H1 (cell line): ENCODE results near the gene SH3PXD2A. TPM values are rescaled to one million over a fixed set of nuclear protein-coding genes. Genes with fewer than 3 reads are reported as not detected.

Experiments
- CTCF ChIA-PET: fragments of 300-600 bp; sonication (Branson Sonifier 250); formaldehyde crosslinking; loops from one replicate; lab custom pipeline; 2021; ENCODE audit not compliant: partially characterized antibody; lab: Charles Lee
- POLR2A ChIA-PET: fragments of 300-600 bp; sonication (Branson Sonifier 250); formaldehyde crosslinking; loops from one replicate; lab custom pipeline; 2021; ENCODE audit warnings: inconsistent platforms; ENCODE audit not compliant: partially characterized antibody; lab: Charles Lee
- DNase-seq, 2 experiments: peaks; one replicate each; pipeline versions ENCODE4 v3.0.0 to v3.0.0-alpha.2; 2010 to 2022; ENCODE audit warnings: low spot score in 2 of 2, low read depth in 1 of 2, mixed read lengths in 1 of 2
- FAIRE-seq: peaks from 2 replicates; lab custom pipeline; 2011; peaks lifted over from hg19 to GRCh38; lab: Jason Lieb, UNC
- H2AFZ ChIP-seq: 2 replicates; pipeline ENCODE4 v1.8.1; 2012; ENCODE audit warnings: low read length, inconsistent platforms
- H2AK5ac ChIP-seq: 2 replicates; pipeline ENCODE4 v1.6.1; 2013; ENCODE audit warnings: low read depth, low read length
- H2BK120ac ChIP-seq: replicated peaks from 2 replicates; pipeline ENCODE3; 2013; ENCODE audit warnings: low read depth, low read length, inconsistent platforms
- H2BK12ac ChIP-seq: 2 replicates; pipeline ENCODE4 v1.6.1; 2013; ENCODE audit warnings: low read depth, low read length
- H2BK15ac ChIP-seq: 2 replicates; pipeline ENCODE4 v1.6.1; 2013; ENCODE audit warnings: low read length
- H2BK20ac ChIP-seq: 2 replicates; pipeline ENCODE4 v1.6.1; 2013; ENCODE audit warnings: low read length
- H2BK5ac ChIP-seq: 2 replicates; pipeline ENCODE4 v1.6.1; 2013; ENCODE audit warnings: low read depth, low read length
- H3K14ac ChIP-seq: 2 replicates; pipeline ENCODE4 v1.6.1; 2013; ENCODE audit warnings: inconsistent platforms; ENCODE audit not compliant: insufficient read length
- H3K18ac ChIP-seq: 2 replicates; pipeline ENCODE4 v1.6.1; 2013; ENCODE audit warnings: low read length; ENCODE audit errors: extremely low read depth
- H3K23ac ChIP-seq: 2 replicates; pipeline ENCODE4 v1.6.1; 2013; ENCODE audit warnings: inconsistent platforms; ENCODE audit not compliant: insufficient read length
- H3K23me2 ChIP-seq: 2 replicates; pipeline ENCODE4 v1.6.1; 2013; ENCODE audit warnings: low read depth, low read length
- H3K27ac ChIP-seq: 2 replicates; pipeline ENCODE4 v1.6.1; 2011; ENCODE audit warnings: low read depth, low read length, inconsistent platforms
- H3K27me3 ChIP-seq, 4 experiments: replicated peaks in 1 of 4; 1 replicate in 1 of 4; 2 replicates in 3 of 4; pipeline versions ENCODE4 v1.6.1 to v1.8.1; 2011 to 2013; ENCODE audit warnings: low read length in 3 of 4, mild to moderate bottlenecking in 3 of 4, inconsistent platforms in 2 of 4, mixed read lengths in 2 of 4, moderate library complexity in 1 of 4; ENCODE audit not compliant: control insufficient read depth in 3 of 4, insufficient read depth in 3 of 4; ENCODE audit errors: extremely low read depth in 1 of 4
- H3K36me3 ChIP-seq, 4 experiments: 2 replicates each; pipeline versions ENCODE4 v1.6.1 to v1.8.1; 2011 to 2013; ENCODE audit warnings: mild to moderate bottlenecking in 4 of 4, low read length in 3 of 4, moderate library complexity in 2 of 4, control low read depth in 1 of 4, inconsistent platforms in 1 of 4; ENCODE audit not compliant: insufficient read depth in 4 of 4, control insufficient read depth in 2 of 4
- H3K4ac ChIP-seq: replicated peaks from 2 replicates; pipeline ENCODE3; 2013; ENCODE audit warnings: low read length, low read depth, mixed read lengths, inconsistent platforms; ENCODE audit not compliant: insufficient read length
- H3K4me1 ChIP-seq, 4 experiments: replicated peaks in 1 of 4; 1 replicate in 1 of 4; 2 replicates in 3 of 4; pipeline versions ENCODE4 v1.6.1 to v1.8.1; 2011 to 2013; ENCODE audit warnings: low read length in 3 of 4, inconsistent platforms in 2 of 4, mixed read lengths in 1 of 4; ENCODE audit not compliant: insufficient read depth in 4 of 4, control insufficient read depth in 3 of 4
- H3K4me2 ChIP-seq, 2 experiments: 2 replicates each; pipeline versions ENCODE4 v1.6.1 to v1.8.1; 2011 to 2013; ENCODE audit warnings: low read depth in 2 of 2, low read length in 2 of 2, control low read depth in 1 of 2, inconsistent platforms in 1 of 2, mild to moderate bottlenecking in 1 of 2; ENCODE audit not compliant: insufficient read depth in 1 of 2
- H3K4me3 ChIP-seq, 4 experiments: fragments of 200-600, 300-600 bp in 1 of 4; sonication (generic), shearing (Covaris generic), sonication (Bioruptor Twin) in 1 of 4; 2 replicates each; pipeline versions ENCODE4 v1.5.1 to v1.8.1; 2011 to 2016; ENCODE audit warnings: low read length in 4 of 4, low read depth in 3 of 4, control low read depth in 2 of 4, inconsistent platforms in 2 of 4, mild to moderate bottlenecking in 2 of 4, mixed read lengths in 1 of 4, moderate library complexity in 1 of 4; ENCODE audit not compliant: insufficient read depth in 2 of 4; ENCODE audit errors: extremely low read depth in 1 of 4
- H3K56ac ChIP-seq: replicated peaks from 2 replicates; pipeline ENCODE3; 2013; ENCODE audit warnings: low read depth, mild to moderate bottlenecking, mixed read lengths, low read length, inconsistent platforms; ENCODE audit not compliant: insufficient read length
- H3K79me1 ChIP-seq: 2 replicates; pipeline ENCODE4 v1.6.1; 2013; ENCODE audit warnings: low read depth, low read length, control low read depth
- H3K79me2 ChIP-seq, 2 experiments: 2 replicates each; pipeline versions ENCODE4 v1.6.1 to v1.8.1; 2012 to 2013; ENCODE audit warnings: low read length in 2 of 2, mild to moderate bottlenecking in 2 of 2, inconsistent platforms in 1 of 2; ENCODE audit not compliant: insufficient read depth in 2 of 2, control insufficient read depth in 1 of 2
- H3K9ac ChIP-seq, 4 experiments: replicated peaks in 1 of 4; 1 replicate in 1 of 4; 2 replicates in 3 of 4; pipeline versions ENCODE4 v1.6.1 to v1.8.1; 2011 to 2013; ENCODE audit warnings: low read depth in 3 of 4, low read length in 3 of 4, control low read depth in 2 of 4, mild to moderate bottlenecking in 2 of 4, moderate library complexity in 2 of 4, inconsistent platforms in 1 of 4; ENCODE audit errors: extremely low read depth in 1 of 4
- H3K9me3 ChIP-seq, 2 experiments: 2 replicates each; pipeline versions ENCODE4 v1.6.1 to v1.8.1; 2012 to 2013; ENCODE audit warnings: mild to moderate bottlenecking in 2 of 2, moderate library complexity in 2 of 2, control low read depth in 1 of 2, inconsistent platforms in 1 of 2, low read depth in 1 of 2, low read length in 1 of 2, mixed read lengths in 1 of 2; ENCODE audit not compliant: insufficient read depth in 2 of 2
- H4K20me1 ChIP-seq, 2 experiments: replicated peaks in 1 of 2; 2 replicates each; pipeline versions ENCODE3 to v1.8.1; 2011 to 2013; ENCODE audit warnings: inconsistent platforms in 2 of 2, low read length in 2 of 2, mild to moderate bottlenecking in 1 of 2; ENCODE audit not compliant: insufficient read depth in 2 of 2, control insufficient read depth in 1 of 2
- H4K5ac ChIP-seq: 2 replicates; pipeline ENCODE4 v1.6.1; 2013; ENCODE audit warnings: low read length, low read depth, mixed read lengths, inconsistent platforms; ENCODE audit not compliant: insufficient read length
- H4K8ac ChIP-seq: 2 replicates; pipeline ENCODE4 v1.8.0; 2013; ENCODE audit warnings: mild to moderate bottlenecking, moderate library complexity, low read length, inconsistent platforms; ENCODE audit not compliant: insufficient read depth; ENCODE audit errors: extremely low read depth
- H4K91ac ChIP-seq: replicated peaks from 2 replicates; pipeline ENCODE3; 2013; ENCODE audit warnings: low read length, mixed read lengths, inconsistent platforms; ENCODE audit not compliant: insufficient read length
- BCL11A ChIP-seq, 2 experiments: IDR thresholded peaks; one replicate each; pipeline ENCODE4 v1.6.1; 2011; ENCODE audit warnings: low read depth in 2 of 2, low read length in 2 of 2, mild to moderate bottlenecking in 2 of 2
- CBX5 ChIP-seq: fragments of 300-800, 300-1000 bp; sonication (generic); IDR thresholded peaks from 2 replicates; pipeline ENCODE4 v1.7.1; 2016; ENCODE audit warnings: antibody characterized with exemption, low read length, low read depth
- HDAC2 ChIP-seq, 2 experiments: fragments of 300-600 bp in 1 of 2; sonication (generic) in 1 of 2; IDR thresholded peaks; 2 replicates each; pipeline ENCODE4 v1.6.1; 2011 to 2012; ENCODE audit warnings: low read depth in 2 of 2, low read length in 2 of 2, mild to moderate bottlenecking in 2 of 2, moderate library complexity in 2 of 2, borderline replicate concordance in 1 of 2, inconsistent platforms in 1 of 2
- KDM5A ChIP-seq: fragments of 200-600 bp; IDR thresholded peaks from 2 replicates; pipeline ENCODE4 v1.7.1; 2012; ENCODE audit warnings: mild to moderate bottlenecking, low read length, inconsistent platforms, mixed read lengths
- MAFK ChIP-seq: IDR thresholded peaks from 2 replicates; pipeline ENCODE4 v1.6.1; 2012; ENCODE audit warnings: low read depth, mild to moderate bottlenecking, improper control_type of control experiment, low read length
- SIN3A ChIP-seq, 2 experiments: IDR thresholded peaks in 1 of 2; conservative IDR thresholded peaks in 1 of 2; 2 replicates each; pipeline ENCODE4 v1.6.1; 2011 to 2012; ENCODE audit warnings: low read length in 2 of 2, improper control_type of control experiment in 1 of 2, low read depth in 1 of 2, mild to moderate bottlenecking in 1 of 2
- SP4 ChIP-seq: IDR thresholded peaks from 2 replicates; pipeline ENCODE4 v1.6.1; 2012; ENCODE audit warnings: low read length, inconsistent platforms
- TAF7 ChIP-seq: optimal IDR thresholded peaks from 2 replicates; pipeline ENCODE3; 2011; ENCODE audit warnings: low read depth, mild to moderate bottlenecking, inconsistent platforms, low read length, moderate library complexity, borderline replicate concordance
- TBP ChIP-seq: IDR thresholded peaks from 2 replicates; pipeline ENCODE4 v1.6.1; 2011; ENCODE audit warnings: low read depth, low read length, improper control_type of control experiment
- TCF12 ChIP-seq: IDR thresholded peaks from 2 replicates; pipeline ENCODE4 v1.6.1; 2011; ENCODE audit warnings: low read depth, mild to moderate bottlenecking, low read length
- YY1 ChIP-seq: IDR thresholded peaks from 2 replicates; pipeline ENCODE4 v1.6.1; 2011; ENCODE audit warnings: low read depth, mild to moderate bottlenecking, low read length
- ZNF274 ChIP-seq: IDR thresholded peaks from 2 replicates; pipeline ENCODE4 v1.7.0; 2012; ENCODE audit warnings: low read length, borderline replicate concordance; ENCODE audit errors: extremely low read depth
- WGBS, 2 experiments: shearing (Covaris generic) in 1 of 2; methylation state at CpG; one replicate each; pipeline versions ENCODE4 v1.1.6 to v1.1.7; 2013 to 2015; ENCODE audit warnings: low lambda C conversion rate in 2 of 2, mixed read lengths in 2 of 2, inconsistent platforms in 1 of 2, low coverage in 1 of 2, missing lambda C conversion rate in 1 of 2; ENCODE audit not compliant: insufficient replicate concordance in 2 of 2, insufficient coverage in 1 of 2, insufficient read length in 1 of 2; ENCODE audit errors: extremely low coverage in 1 of 2, missing lambda C conversion rate in 1 of 2; 5-methylcytosine and 5-hydroxymethylcytosine counted together
- polyA plus RNA-seq, 7 experiments: library from polyadenylated mRNA; depleted of rRNA in 3 of 7; stranded (reverse) in 5 of 7; unstranded in 2 of 7; fragments of >200 nt in 5 of 7; fragments of 200-250 nt in 2 of 7; gene quantifications; 1 replicate in 5 of 7; 2 replicates in 1 of 7; 4 replicates in 1 of 7; pipeline versions ENCODE4 v1.2.1 to v1.2.3, GENCODE V29; 2011 to 2013; ENCODE audit warnings: missing spikeins in 2 of 7, mixed read lengths in 2 of 7
- total RNA-seq: library from RNA; stranded (reverse); fragmentation: NEBNext Ultra II Directional; extraction: Animal tissue kit (Norgen Biotek cat#: 25700); gene quantifications from 2 replicates; pipeline ENCODE4 v1.2.1, GENCODE V29; 2021
- TF ChIP-seq, protein P1 (sequence below): IDR thresholded peaks from 2 replicates; pipeline ENCODE4 v1.6.1; 2012; ENCODE audit warnings: inconsistent platforms
- TF ChIP-seq, protein P2 (sequence below): IDR thresholded peaks from 2 replicates; pipeline ENCODE4 v1.6.1; 2012; ENCODE audit warnings: inconsistent platforms

SH3PXD2A gene
- total and polyA plus RNA-seq, 2 of the 8 experiments (the other 6 are each of a cell fraction or from before 2014, with no cell fraction given), result 5.4 to 16.3 TPM

DNA sequence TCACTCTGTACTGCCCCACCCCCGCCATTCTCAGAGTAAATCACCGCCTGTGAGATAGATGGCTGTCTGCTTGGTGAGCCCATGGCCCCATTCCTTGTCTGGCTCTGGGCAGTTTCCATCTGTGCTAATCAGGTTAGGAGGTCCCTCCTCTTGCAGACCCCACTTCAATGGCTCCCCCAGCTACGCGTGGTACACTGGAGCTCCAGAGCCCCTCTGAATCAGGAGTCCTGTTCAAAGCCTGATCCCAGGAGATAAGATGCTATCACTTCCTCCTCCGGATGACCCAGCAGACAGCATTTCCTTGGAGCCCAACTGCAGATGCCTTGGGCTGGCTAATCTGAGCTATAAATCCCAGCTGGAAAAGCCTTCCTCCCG is 122.3 kb downstream of the SH3PXD2A start:
- Histone ChIP-seq H3K27ac (no peak overlapping the region), H3K23me2 (no peaks in the 10 kb centered on the region), H4K5ac (no peak overlapping the region), H3K9ac (no peak overlapping the region), H3K56ac (no peak overlapping the region), H3K4me2 (no peak overlapping the region), H3K4ac (no peak overlapping the region), H3K18ac (no peak overlapping the region), H4K20me1 (no peaks in the 10 kb centered on the region), H3K14ac (no peak overlapping the region), H2BK20ac (no peak overlapping the region), H2BK120ac (no peak overlapping the region), H4K91ac (no peak overlapping the region), H3K27me3 (no peaks in the 10 kb centered on the region), H2AFZ (no peak overlapping the region), H3K79me2 (no peaks in the 10 kb centered on the region), H2BK12ac (no peak overlapping the region), H3K79me1 (no peaks in the 10 kb centered on the region), H3K36me3 (no peaks in the 10 kb centered on the region), H3K23ac (no peak overlapping the region), H3K4me1 (peaks cover 0 to 18% (median 12%) of the 10 kb centered on the region in 4 experiments; a peak in 6 of 7 replicates), H4K8ac (no peak overlapping the region), H2BK5ac (no peak overlapping the region), H3K4me3 (no peak overlapping the region), H2BK15ac (no peak overlapping the region), H3K9me3 (no peaks in the 10 kb centered on the region), H2AK5ac (no peak overlapping the region)
- ChIA-PET POLR2A (interaction anchor here (1.0 to 1.9 kb wide), 2 partner anchors 11 to 41 kb away, joined by 3 to 9 read pairs; no protein-coding TSS in a partner anchor), CTCF (interaction anchor here (0.7 to 23.1 kb wide), 11 partner anchors 19 to 573 kb away, joined by 3 to 304 read pairs (median 4); no protein-coding TSS in a partner anchor)
- DNase-seq (no peak), FAIRE-seq (no peak)
- WGBS, 2 experiments, result 81% methylated on average over 6 of the region's 6 CpGs; no CpG with 5 or more reads in 1 of the 2 experiments
- TF ChIP-seq SP4, result no peak
- no peak for TF ChIP-seq HDAC2 (IDR thresholded peaks at IDR 0.05; ENCODE audit: borderline replicate concordance in 1 of 2, low read depth in 2 of 2, low read length in 2 of 2)
- TF ChIP-seq CBX5, result no peak
- TF ChIP-seq, protein P1, sequence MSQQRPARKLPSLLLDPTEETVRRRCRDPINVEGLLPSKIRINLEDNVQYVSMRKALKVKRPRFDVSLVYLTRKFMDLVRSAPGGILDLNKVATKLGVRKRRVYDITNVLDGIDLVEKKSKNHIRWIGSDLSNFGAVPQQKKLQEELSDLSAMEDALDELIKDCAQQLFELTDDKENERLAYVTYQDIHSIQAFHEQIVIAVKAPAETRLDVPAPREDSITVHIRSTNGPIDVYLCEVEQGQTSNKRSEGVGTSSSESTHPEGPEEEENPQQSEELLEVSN, result no peak
- TF ChIP-seq ZNF274, result no peak
- TF ChIP-seq, protein P2, sequence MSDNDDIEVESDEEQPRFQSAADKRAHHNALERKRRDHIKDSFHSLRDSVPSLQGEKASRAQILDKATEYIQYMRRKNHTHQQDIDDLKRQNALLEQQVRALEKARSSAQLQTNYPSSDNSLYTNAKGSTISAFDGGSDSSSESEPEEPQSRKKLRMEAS, result no peak
- no peak for TF ChIP-seq TAF7
- no peak for TF ChIP-seq SIN3A (conservative IDR thresholded peaks at IDR 0.05 in 1 of 2, IDR thresholded peaks at IDR 0.05 in 1 of 2; ENCODE audit: low read depth in 1 of 2, low read length in 2 of 2)
- TF ChIP-seq MAFK, result no peak
- TF ChIP-seq TCF12, result no peak
- TF ChIP-seq KDM5A, result no peak
- TF ChIP-seq BCL11A (IDR thresholded peaks at IDR 0.05; ENCODE audit: low read depth in 2 of 2, low read length in 2 of 2), result no peak
- TF ChIP-seq TBP, result no peak
- TF ChIP-seq YY1, result no peak
